Activated T-cell treated with anti-CD3 and anti-CD28 coated beads, Interleukin-2, amount 50 U/mL, for 4 hours (primary cell): ENCODE measurements around the gene DGKI. TPM values are rescaled to one million over a fixed set of nuclear protein-coding genes. Genes with fewer than 3 reads are reported as not detected.

ENCODE experiments used
- ATAC-seq, 2 donors: fragments of 200-7000 bp; cut with Tn5 transposase; one replicate each; pipeline ENCODE4 v1.10.0; 2021
- DNase-seq: peaks from one replicate; pipeline ENCODE4 v3.0.0-alpha.2; 2020
- H3K27me3 Mint-ChIP-seq: one replicate; pipeline ENCODE4 v1.8.0; 2021; ENCODE audit warnings: low read depth, mixed read lengths
- H3K36me3 Mint-ChIP-seq: one replicate; pipeline ENCODE4 v1.8.0; 2022; ENCODE audit warnings: mixed read lengths; ENCODE audit not compliant: insufficient read depth
- H3K4me1 Mint-ChIP-seq: one replicate; pipeline ENCODE4 v1.8.0; 2021; ENCODE audit warnings: low read depth, mixed read lengths
- H3K4me3 Mint-ChIP-seq: one replicate; pipeline ENCODE4 v1.8.0; 2021; ENCODE audit warnings: mild to moderate bottlenecking, moderate library complexity, mixed read lengths
- H3K9me3 Mint-ChIP-seq: one replicate; pipeline ENCODE4 v1.8.0; 2021; ENCODE audit warnings: mixed read lengths
- total RNA-seq, 3 donors: library from RNA; stranded (reverse); gene quantifications; one replicate each; pipeline ENCODE4 v1.2.1, GENCODE V29; 2021

The DGKI gene
- total RNA-seq: 1 to 10 TPM; 1.2 to 4.3 (median 1.3) TPM

- H3K9me3 Mint-ChIP-seq: no peaks in the 10 kb centered on the region
- peak; percentile 35 to 55 for ATAC-seq
- H3K4me3 Mint-ChIP-seq: peak within 1 kb of the TSS; percentile 45
- no peaks in the 10 kb centered on the region for H3K36me3 Mint-ChIP-seq
- peaks cover 53% of the 10 kb centered on the region for H3K27me3 Mint-ChIP-seq
- H3K4me1 Mint-ChIP-seq: peaks cover 6% of the 10 kb centered on the region
- no peak for DNase-seq
Observed at GRCh38 chr7:137846827-137847567, at the start of gene DGKI. TSS of gene DGKI (minus strand) at chr7:137846974.

GRCh38 chr7:137895301-137896221, 48.8 kb upstream of the DGKI start:
- peaks cover 37% of the 10 kb centered on the region for H3K36me3 Mint-ChIP-seq
- H3K4me1 Mint-ChIP-seq: peaks cover 20% of the 10 kb centered on the region

GRCh38 chr7:137893143-137893742, 46.5 kb upstream of the DGKI start:
- H3K36me3 Mint-ChIP-seq: peaks cover 33% of the 10 kb centered on the region
- H3K9me3 Mint-ChIP-seq: no peaks in the 10 kb centered on the region
- no peak overlapping the region for H3K4me3 Mint-ChIP-seq
- ATAC-seq: no peak
- peaks cover 7% of the 10 kb centered on the region for H3K4me1 Mint-ChIP-seq
- no peak for DNase-seq
- no peaks in the 10 kb centered on the region for H3K27me3 Mint-ChIP-seq

More at GRCh38 chr7:137895301-137896221, 48.8 kb upstream of the DGKI start:
- DNase-seq (no peak), ATAC-seq (peak in 1 of 2 donors; percentile 40)
- no peaks in the 10 kb centered on the region for H3K27me3 Mint-ChIP-seq
- H3K9me3 Mint-ChIP-seq: no peaks in the 10 kb centered on the region
- H3K4me3 Mint-ChIP-seq: no peak overlapping the region

GRCh38 chr7:137891016-137891655, 44.4 kb upstream of the DGKI start:
- Mint-ChIP-seq H3K27me3 (no peaks in the 10 kb centered on the region), H3K4me3 (no peak overlapping the region), H3K36me3 (peaks cover 25% of the 10 kb centered on the region), H3K9me3 (no peaks in the 10 kb centered on the region), H3K4me1 (peaks cover 6% of the 10 kb centered on the region)
- DNase-seq (no peak), ATAC-seq (no peak)

GRCh38 chr7:137890449-137890921, 43.7 kb upstream of the DGKI start:
- Mint-ChIP-seq H3K4me3 (no peak overlapping the region), H3K36me3 (peaks cover 21% of the 10 kb centered on the region), H3K27me3 (no peaks in the 10 kb centered on the region), H3K4me1 (peaks cover 3% of the 10 kb centered on the region), H3K9me3 (no peaks in the 10 kb centered on the region)
- no peak for ATAC-seq
- DNase-seq: no peak

- no peaks in the 10 kb centered on the region for H3K4me1 Mint-ChIP-seq
- H3K9me3 Mint-ChIP-seq: no peaks in the 10 kb centered on the region
- peaks cover 26% of the 10 kb centered on the region for H3K36me3 Mint-ChIP-seq
- ATAC-seq (no peak), DNase-seq (no peak)
- H3K27me3 Mint-ChIP-seq: no peaks in the 10 kb centered on the region
- H3K4me3 Mint-ChIP-seq: no peak overlapping the region
Observed at GRCh38 chr7:137888241-137888640, 41.5 kb upstream of the DGKI start.

GRCh38 chr7:137886746-137887145, 40.0 kb upstream of the DGKI start:
- no peaks in the 10 kb centered on the region for H3K9me3 Mint-ChIP-seq
- no peaks in the 10 kb centered on the region for H3K4me1 Mint-ChIP-seq
- H3K36me3 Mint-ChIP-seq: peaks cover 38% of the 10 kb centered on the region
- H3K4me3 Mint-ChIP-seq: no peak overlapping the region
- H3K27me3 Mint-ChIP-seq: no peaks in the 10 kb centered on the region
- no peak for DNase-seq
- ATAC-seq: no peak

- Mint-ChIP-seq H3K27me3 (no peaks in the 10 kb centered on the region), H3K36me3 (peaks cover 41% of the 10 kb centered on the region), H3K9me3 (no peaks in the 10 kb centered on the region), H3K4me3 (no peak overlapping the region), H3K4me1 (no peaks in the 10 kb centered on the region)
- ATAC-seq: no peak
- no peak for DNase-seq
Observed at GRCh38 chr7:137886281-137886680, 39.5 kb upstream of the DGKI start.

- no peak for DNase-seq
- Mint-ChIP-seq H3K9me3 (no peaks in the 10 kb centered on the region), H3K36me3 (peaks cover 36% of the 10 kb centered on the region), H3K4me3 (no peak overlapping the region), H3K4me1 (no peaks in the 10 kb centered on the region), H3K27me3 (no peaks in the 10 kb centered on the region)
- ATAC-seq: no peak
Observed at GRCh38 chr7:137885678-137886077, 38.9 kb upstream of the DGKI start.

GRCh38 chr7:137882806-137883205, 36.0 kb upstream of the DGKI start:
- no peak for ATAC-seq
- no peaks in the 10 kb centered on the region for H3K9me3 Mint-ChIP-seq
- H3K4me1 Mint-ChIP-seq: no peaks in the 10 kb centered on the region
- H3K36me3 Mint-ChIP-seq: peaks cover 50% of the 10 kb centered on the region
- H3K4me3 Mint-ChIP-seq: no peak overlapping the region
- no peaks in the 10 kb centered on the region for H3K27me3 Mint-ChIP-seq
- DNase-seq: no peak

GRCh38 chr7:137882261-137882668, 35.5 kb upstream of the DGKI start:
- Mint-ChIP-seq H3K4me3 (no peak overlapping the region), H3K9me3 (no peaks in the 10 kb centered on the region), H3K4me1 (no peaks in the 10 kb centered on the region), H3K27me3 (no peaks in the 10 kb centered on the region), H3K36me3 (peaks cover 50% of the 10 kb centered on the region)
- DNase-seq (no peak), ATAC-seq (peak; percentile 87 to 96)

GRCh38 chr7:137881607-137882260, 35.0 kb upstream of the DGKI start:
- Mint-ChIP-seq H3K4me3 (no peak overlapping the region), H3K9me3 (no peaks in the 10 kb centered on the region), H3K27me3 (no peaks in the 10 kb centered on the region), H3K4me1 (no peaks in the 10 kb centered on the region), H3K36me3 (peaks cover 52% of the 10 kb centered on the region)
- ATAC-seq (peak in 1 of 2 donors; percentile 21), DNase-seq (no peak)

GRCh38 chr7:137880432-137880831, 33.7 kb upstream of the DGKI start:
- Mint-ChIP-seq H3K4me3 (no peak overlapping the region), H3K27me3 (no peaks in the 10 kb centered on the region), H3K36me3 (peaks cover 53% of the 10 kb centered on the region), H3K4me1 (no peaks in the 10 kb centered on the region), H3K9me3 (no peaks in the 10 kb centered on the region)
- no peak for ATAC-seq
- DNase-seq: no peak
